H1 (cell line): ENCODE data around the gene RGS9. TPM values are rescaled to one million over a fixed set of nuclear protein-coding genes. Genes with fewer than 3 reads are reported as not detected.

Experiments
- CTCF ChIA-PET: fragments of 300-600 bp; sonication (Branson Sonifier 250); formaldehyde crosslinking; loops from one replicate; lab custom pipeline; 2021; ENCODE audit not compliant: partially characterized antibody; lab: Charles Lee
- POLR2A ChIA-PET: fragments of 300-600 bp; sonication (Branson Sonifier 250); formaldehyde crosslinking; loops from one replicate; lab custom pipeline; 2021; ENCODE audit warnings: inconsistent platforms; ENCODE audit not compliant: partially characterized antibody; lab: Charles Lee
- DNase-seq, 2 experiments: peaks; one replicate each; pipeline versions ENCODE4 v3.0.0 to v3.0.0-alpha.2; 2010 to 2022; ENCODE audit warnings: low spot score in 2 of 2, low read depth in 1 of 2, mixed read lengths in 1 of 2
- FAIRE-seq: peaks from 2 replicates; lab custom pipeline; 2011; peaks lifted over from hg19 to GRCh38; lab: Jason Lieb, UNC
- H2AFZ ChIP-seq: 2 replicates; pipeline ENCODE4 v1.8.1; 2012; ENCODE audit warnings: low read length, inconsistent platforms
- H2AK5ac ChIP-seq: 2 replicates; pipeline ENCODE4 v1.6.1; 2013; ENCODE audit warnings: low read depth, low read length
- H2BK120ac ChIP-seq: replicated peaks from 2 replicates; pipeline ENCODE3; 2013; ENCODE audit warnings: low read depth, low read length, inconsistent platforms
- H2BK12ac ChIP-seq: 2 replicates; pipeline ENCODE4 v1.6.1; 2013; ENCODE audit warnings: low read depth, low read length
- H2BK15ac ChIP-seq: 2 replicates; pipeline ENCODE4 v1.6.1; 2013; ENCODE audit warnings: low read length
- H2BK20ac ChIP-seq: 2 replicates; pipeline ENCODE4 v1.6.1; 2013; ENCODE audit warnings: low read length
- H2BK5ac ChIP-seq: 2 replicates; pipeline ENCODE4 v1.6.1; 2013; ENCODE audit warnings: low read depth, low read length
- H3K14ac ChIP-seq: 2 replicates; pipeline ENCODE4 v1.6.1; 2013; ENCODE audit warnings: inconsistent platforms; ENCODE audit not compliant: insufficient read length
- H3K18ac ChIP-seq: 2 replicates; pipeline ENCODE4 v1.6.1; 2013; ENCODE audit warnings: low read length; ENCODE audit errors: extremely low read depth
- H3K23ac ChIP-seq: 2 replicates; pipeline ENCODE4 v1.6.1; 2013; ENCODE audit warnings: inconsistent platforms; ENCODE audit not compliant: insufficient read length
- H3K23me2 ChIP-seq: 2 replicates; pipeline ENCODE4 v1.6.1; 2013; ENCODE audit warnings: low read depth, low read length
- H3K27ac ChIP-seq: 2 replicates; pipeline ENCODE4 v1.6.1; 2011; ENCODE audit warnings: low read depth, low read length, inconsistent platforms
- H3K27me3 ChIP-seq, 4 experiments: replicated peaks in 1 of 4; 1 replicate in 1 of 4; 2 replicates in 3 of 4; pipeline versions ENCODE4 v1.6.1 to v1.8.1; 2011 to 2013; ENCODE audit warnings: low read length in 3 of 4, mild to moderate bottlenecking in 3 of 4, inconsistent platforms in 2 of 4, mixed read lengths in 2 of 4, moderate library complexity in 1 of 4; ENCODE audit not compliant: control insufficient read depth in 3 of 4, insufficient read depth in 3 of 4; ENCODE audit errors: extremely low read depth in 1 of 4
- H3K36me3 ChIP-seq, 4 experiments: 2 replicates each; pipeline versions ENCODE4 v1.6.1 to v1.8.1; 2011 to 2013; ENCODE audit warnings: mild to moderate bottlenecking in 4 of 4, low read length in 3 of 4, moderate library complexity in 2 of 4, control low read depth in 1 of 4, inconsistent platforms in 1 of 4; ENCODE audit not compliant: insufficient read depth in 4 of 4, control insufficient read depth in 2 of 4
- H3K4ac ChIP-seq: replicated peaks from 2 replicates; pipeline ENCODE3; 2013; ENCODE audit warnings: low read length, low read depth, mixed read lengths, inconsistent platforms; ENCODE audit not compliant: insufficient read length
- H3K4me1 ChIP-seq, 4 experiments: replicated peaks in 1 of 4; 1 replicate in 1 of 4; 2 replicates in 3 of 4; pipeline versions ENCODE4 v1.6.1 to v1.8.1; 2011 to 2013; ENCODE audit warnings: low read length in 3 of 4, inconsistent platforms in 2 of 4, mixed read lengths in 1 of 4; ENCODE audit not compliant: insufficient read depth in 4 of 4, control insufficient read depth in 3 of 4
- H3K4me2 ChIP-seq, 2 experiments: 2 replicates each; pipeline versions ENCODE4 v1.6.1 to v1.8.1; 2011 to 2013; ENCODE audit warnings: low read depth in 2 of 2, low read length in 2 of 2, control low read depth in 1 of 2, inconsistent platforms in 1 of 2, mild to moderate bottlenecking in 1 of 2; ENCODE audit not compliant: insufficient read depth in 1 of 2
- H3K4me3 ChIP-seq, 4 experiments: fragments of 200-600, 300-600 bp in 1 of 4; sonication (generic), shearing (Covaris generic), sonication (Bioruptor Twin) in 1 of 4; 2 replicates each; pipeline versions ENCODE4 v1.5.1 to v1.8.1; 2011 to 2016; ENCODE audit warnings: low read length in 4 of 4, low read depth in 3 of 4, control low read depth in 2 of 4, inconsistent platforms in 2 of 4, mild to moderate bottlenecking in 2 of 4, mixed read lengths in 1 of 4, moderate library complexity in 1 of 4; ENCODE audit not compliant: insufficient read depth in 2 of 4; ENCODE audit errors: extremely low read depth in 1 of 4
- H3K56ac ChIP-seq: replicated peaks from 2 replicates; pipeline ENCODE3; 2013; ENCODE audit warnings: low read depth, mild to moderate bottlenecking, mixed read lengths, low read length, inconsistent platforms; ENCODE audit not compliant: insufficient read length
- H3K79me1 ChIP-seq: 2 replicates; pipeline ENCODE4 v1.6.1; 2013; ENCODE audit warnings: low read depth, low read length, control low read depth
- H3K79me2 ChIP-seq, 2 experiments: 2 replicates each; pipeline versions ENCODE4 v1.6.1 to v1.8.1; 2012 to 2013; ENCODE audit warnings: low read length in 2 of 2, mild to moderate bottlenecking in 2 of 2, inconsistent platforms in 1 of 2; ENCODE audit not compliant: insufficient read depth in 2 of 2, control insufficient read depth in 1 of 2
- H3K9ac ChIP-seq, 4 experiments: replicated peaks in 1 of 4; 1 replicate in 1 of 4; 2 replicates in 3 of 4; pipeline versions ENCODE4 v1.6.1 to v1.8.1; 2011 to 2013; ENCODE audit warnings: low read depth in 3 of 4, low read length in 3 of 4, control low read depth in 2 of 4, mild to moderate bottlenecking in 2 of 4, moderate library complexity in 2 of 4, inconsistent platforms in 1 of 4; ENCODE audit errors: extremely low read depth in 1 of 4
- H3K9me3 ChIP-seq, 2 experiments: 2 replicates each; pipeline versions ENCODE4 v1.6.1 to v1.8.1; 2012 to 2013; ENCODE audit warnings: mild to moderate bottlenecking in 2 of 2, moderate library complexity in 2 of 2, control low read depth in 1 of 2, inconsistent platforms in 1 of 2, low read depth in 1 of 2, low read length in 1 of 2, mixed read lengths in 1 of 2; ENCODE audit not compliant: insufficient read depth in 2 of 2
- H4K20me1 ChIP-seq, 2 experiments: replicated peaks in 1 of 2; 2 replicates each; pipeline versions ENCODE3 to v1.8.1; 2011 to 2013; ENCODE audit warnings: inconsistent platforms in 2 of 2, low read length in 2 of 2, mild to moderate bottlenecking in 1 of 2; ENCODE audit not compliant: insufficient read depth in 2 of 2, control insufficient read depth in 1 of 2
- H4K5ac ChIP-seq: 2 replicates; pipeline ENCODE4 v1.6.1; 2013; ENCODE audit warnings: low read length, low read depth, mixed read lengths, inconsistent platforms; ENCODE audit not compliant: insufficient read length
- H4K8ac ChIP-seq: 2 replicates; pipeline ENCODE4 v1.8.0; 2013; ENCODE audit warnings: mild to moderate bottlenecking, moderate library complexity, low read length, inconsistent platforms; ENCODE audit not compliant: insufficient read depth; ENCODE audit errors: extremely low read depth
- H4K91ac ChIP-seq: replicated peaks from 2 replicates; pipeline ENCODE3; 2013; ENCODE audit warnings: low read length, mixed read lengths, inconsistent platforms; ENCODE audit not compliant: insufficient read length
- EP300 ChIP-seq, 2 experiments: IDR thresholded peaks; 1 replicate in 1 of 2; 2 replicates in 1 of 2; pipeline ENCODE4 v1.6.1; 2011 to 2012; ENCODE audit warnings: low read depth in 2 of 2, low read length in 2 of 2, mild to moderate bottlenecking in 2 of 2, borderline replicate concordance in 1 of 2, inconsistent platforms in 1 of 2, moderate library complexity in 1 of 2
- KDM1A ChIP-seq: fragments of 200-600, 300-600 bp; sonication (generic); IDR thresholded peaks from 2 replicates; pipeline ENCODE4 v1.7.1; 2016; ENCODE audit warnings: mild to moderate bottlenecking, low read length, borderline replicate concordance
- MAFK ChIP-seq: IDR thresholded peaks from 2 replicates; pipeline ENCODE4 v1.6.1; 2012; ENCODE audit warnings: low read depth, mild to moderate bottlenecking, improper control_type of control experiment, low read length
- POLR2AphosphoS5 ChIP-seq: IDR thresholded peaks from 2 replicates; pipeline ENCODE4 v1.6.1; 2011; ENCODE audit warnings: low read depth, low read length
- YY1 ChIP-seq: IDR thresholded peaks from 2 replicates; pipeline ENCODE4 v1.6.1; 2011; ENCODE audit warnings: low read depth, mild to moderate bottlenecking, low read length
- WGBS, 2 experiments: shearing (Covaris generic) in 1 of 2; methylation state at CpG; one replicate each; pipeline versions ENCODE4 v1.1.6 to v1.1.7; 2013 to 2015; ENCODE audit warnings: low lambda C conversion rate in 2 of 2, mixed read lengths in 2 of 2, inconsistent platforms in 1 of 2, low coverage in 1 of 2, missing lambda C conversion rate in 1 of 2; ENCODE audit not compliant: insufficient replicate concordance in 2 of 2, insufficient coverage in 1 of 2, insufficient read length in 1 of 2; ENCODE audit errors: extremely low coverage in 1 of 2, missing lambda C conversion rate in 1 of 2; 5-methylcytosine and 5-hydroxymethylcytosine counted together
- polyA plus RNA-seq, 7 experiments: library from polyadenylated mRNA; depleted of rRNA in 3 of 7; stranded (reverse) in 5 of 7; unstranded in 2 of 7; fragments of >200 nt in 5 of 7; fragments of 200-250 nt in 2 of 7; gene quantifications; 1 replicate in 5 of 7; 2 replicates in 1 of 7; 4 replicates in 1 of 7; pipeline versions ENCODE4 v1.2.1 to v1.2.3, GENCODE V29; 2011 to 2013; ENCODE audit warnings: missing spikeins in 2 of 7, mixed read lengths in 2 of 7
- total RNA-seq: library from RNA; stranded (reverse); fragmentation: NEBNext Ultra II Directional; extraction: Animal tissue kit (Norgen Biotek cat#: 25700); gene quantifications from 2 replicates; pipeline ENCODE4 v1.2.1, GENCODE V29; 2021
- TF ChIP-seq, protein P1 (sequence below): IDR thresholded peaks from 2 replicates; pipeline ENCODE4 v1.6.1; 2011; ENCODE audit warnings: low read depth, mild to moderate bottlenecking, low read length; ENCODE audit not compliant: insufficient read depth

Gene RGS9
- total and polyA plus RNA-seq, 2 of the 8 experiments (the other 6 are each of a cell fraction or from before 2014, with no cell fraction given) = 8.9 to 20.5 TPM

DNA sequence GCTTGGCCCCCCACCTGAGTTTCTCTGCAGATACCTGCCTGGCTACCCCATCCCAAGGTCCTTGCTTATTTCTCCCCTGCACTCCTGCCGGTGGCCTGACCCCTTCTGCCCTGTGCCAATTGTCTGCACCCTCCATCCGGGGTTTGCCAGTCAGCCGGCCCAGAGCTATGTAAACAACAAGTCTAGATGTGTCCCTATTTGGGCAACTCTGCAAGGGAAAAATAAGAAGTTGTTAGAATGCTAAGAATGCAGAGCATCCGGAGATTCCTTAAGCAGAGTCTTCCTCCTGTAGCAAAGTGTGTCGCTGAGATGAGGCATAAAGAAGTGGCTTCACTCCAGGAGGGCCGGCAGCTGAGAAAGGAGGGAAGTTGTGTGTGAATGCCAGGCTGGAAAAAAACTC is 46.6 kb downstream of the RGS9 start:
- 9% methylated on average over 6 of the region's 6 CpGs; no CpG with 5 or more reads in 1 of the 2 experiments for WGBS, 2 experiments
- Histone ChIP-seq H3K79me2 (no peaks in the 10 kb centered on the region), H3K4ac (no peak overlapping the region), H3K4me3 (peak overlapping the region in 1 of 4 experiments; percentile 31; a peak in 1 of 8 replicates), H3K56ac (no peak overlapping the region), H3K27ac (peak overlapping the region; percentile 76; the same call in 1 of the 2 replicates), H3K23me2 (0 out of 2 replicates have a peak, but pooled peaks cover 2% of the 10 kb centered on the region), H2BK15ac (no peak overlapping the region), H3K4me2 (peak overlapping the region; percentile 43 to 49; a peak in 3 of 4 replicates), H4K91ac (peak overlapping the region; percentile 70), H3K18ac (peak overlapping the region; percentile 73; the same call in 1 of the 2 replicates), H2BK120ac (no peak overlapping the region), H4K20me1 (no peaks in the 10 kb centered on the region), H4K8ac (peak overlapping the region; percentile 59; the same call in 1 of the 2 replicates), H3K9me3 (no peaks in the 10 kb centered on the region), H3K79me1 (no peaks in the 10 kb centered on the region), H4K5ac (peak overlapping the region; percentile 47), H2BK5ac (peak overlapping the region; percentile 94; the same call in 1 of the 2 replicates), H2BK12ac (peak overlapping the region; percentile 97; the same call in 1 of the 2 replicates), H3K14ac (no peak overlapping the region), H3K9ac (no peak overlapping the region; a peak in 2 of 7 replicates), H2BK20ac (peak overlapping the region; percentile 94; the same call in 1 of the 2 replicates), H3K27me3 (no peaks in the 10 kb centered on the region), H2AK5ac (no peak overlapping the region), H3K4me1 (peaks cover 6 to 18% (median 14%) of the 10 kb centered on the region in 4 experiments), H2AFZ (no peak overlapping the region), H3K36me3 (no peaks in the 10 kb centered on the region), H3K23ac (no peak overlapping the region)
- POLR2A ChIA-PET = interaction anchor here (0.8 to 1.6 kb wide), 8 partner anchors 10 to 264 kb away, joined by 3 to 9 read pairs (median 4); partner anchors contain the start of gene LRRC37A3
- peak; percentile 62 to 72 for DNase-seq
- CTCF ChIA-PET = interaction anchor here (0.7 to 1.0 kb wide), 3 partner anchors 24 to 838 kb away, joined by 3 to 5 read pairs (median 3); partner anchors contain the start of gene RGS9
- peak; percentile 96 for FAIRE-seq
- TF ChIP-seq KDM1A (no peak), MAFK (no peak), EP300 (IDR thresholded peaks at IDR 0.05; ENCODE audit: borderline replicate concordance in 1 of 2, low read depth in 2 of 2, low read length in 2 of 2) (peak in 1 of 2 experiments; percentile 96; a peak in 2 of 3 replicates), YY1 (peak; percentile 68), POLR2AphosphoS5 (peak; percentile 85)
- TF ChIP-seq, protein P1, sequence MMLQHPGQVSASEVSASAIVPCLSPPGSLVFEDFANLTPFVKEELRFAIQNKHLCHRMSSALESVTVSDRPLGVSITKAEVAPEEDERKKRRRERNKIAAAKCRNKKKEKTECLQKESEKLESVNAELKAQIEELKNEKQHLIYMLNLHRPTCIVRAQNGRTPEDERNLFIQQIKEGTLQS = no peak
